Astrocyte (in vitro differentiated cells and primary cell): ENCODE results near the gene RPL3. TPM values are rescaled to one million over a fixed set of nuclear protein-coding genes. Genes with fewer than 3 reads are reported as not detected.

Source experiments
- DNase-seq: peaks from one replicate; pipeline ENCODE4 v3.0.0-alpha.2; 2010; ENCODE audit warnings: low read depth
- FAIRE-seq: peaks from 2 replicates; lab custom pipeline; 2011; peaks lifted over from hg19 to GRCh38; lab: Jason Lieb, UNC
- H2AFZ ChIP-seq: 2 replicates; pipeline ENCODE4 v1.6.0; 2012; ENCODE audit warnings: low read depth, low read length, inconsistent platforms
- H3K27ac ChIP-seq: 2 replicates; pipeline ENCODE4 v1.5.1; 2011; ENCODE audit warnings: low read depth, low read length, inconsistent platforms
- H3K27me3 ChIP-seq: 2 replicates; pipeline ENCODE4 v1.6.0; 2011; ENCODE audit warnings: low read length, inconsistent platforms; ENCODE audit not compliant: insufficient read depth
- H3K36me3 ChIP-seq: 2 replicates; pipeline ENCODE4 v1.5.1; 2011; ENCODE audit warnings: low read length, inconsistent platforms; ENCODE audit not compliant: insufficient read depth
- H3K4me1 ChIP-seq: 2 replicates; pipeline ENCODE4 v1.5.1; 2011; ENCODE audit warnings: low read length, inconsistent platforms; ENCODE audit not compliant: insufficient read depth
- H3K4me2 ChIP-seq: 2 replicates; pipeline ENCODE4 v1.6.0; 2012; ENCODE audit warnings: low read length, inconsistent platforms
- H3K4me3 ChIP-seq: 2 replicates; pipeline ENCODE4 v1.5.1; 2011; ENCODE audit warnings: low read depth, mild to moderate bottlenecking, low read length, inconsistent platforms; ENCODE audit not compliant: insufficient read depth
- H3K79me2 ChIP-seq: 2 replicates; pipeline ENCODE4 v1.6.0; 2012; ENCODE audit warnings: mild to moderate bottlenecking, low read length, inconsistent platforms; ENCODE audit not compliant: insufficient read depth
- H3K9ac ChIP-seq: 2 replicates; pipeline ENCODE4 v1.6.0; 2012; ENCODE audit warnings: mild to moderate bottlenecking, low read length, inconsistent platforms
- H3K9me3 ChIP-seq: 2 replicates; pipeline ENCODE4 v1.5.1; 2012; ENCODE audit warnings: low read depth, mild to moderate bottlenecking, low read length, inconsistent platforms; ENCODE audit not compliant: insufficient read depth
- H4K20me1 ChIP-seq: 2 replicates; pipeline ENCODE4 v1.6.0; 2012; ENCODE audit warnings: low read length, inconsistent platforms; ENCODE audit not compliant: insufficient read depth
- H3K27ac Mint-ChIP-seq: one replicate; pipeline ENCODE4 v1.8.0; 2021; ENCODE audit warnings: mild to moderate bottlenecking, mixed read lengths; ENCODE audit not compliant: unreplicated experiment
- H3K27me3 Mint-ChIP-seq: one replicate; pipeline ENCODE4 v1.8.0; 2021; ENCODE audit warnings: low read depth, mixed read lengths; ENCODE audit not compliant: unreplicated experiment
- H3K36me3 Mint-ChIP-seq: one replicate; pipeline ENCODE4 v1.8.0; 2021; ENCODE audit warnings: low read depth, mixed read lengths; ENCODE audit not compliant: unreplicated experiment
- H3K4me1 Mint-ChIP-seq: one replicate; pipeline ENCODE4 v1.8.0; 2021; ENCODE audit warnings: low read depth, mixed read lengths; ENCODE audit not compliant: unreplicated experiment
- H3K4me3 Mint-ChIP-seq: one replicate; pipeline ENCODE4 v1.8.0; 2021; ENCODE audit warnings: mild to moderate bottlenecking, moderate library complexity, mixed read lengths; ENCODE audit not compliant: unreplicated experiment
- H3K9me3 Mint-ChIP-seq: one replicate; pipeline ENCODE4 v1.8.0; 2021; ENCODE audit warnings: mild to moderate bottlenecking, mixed read lengths; ENCODE audit not compliant: unreplicated experiment
- EZH2 ChIP-seq: IDR thresholded peaks from 2 replicates; pipeline ENCODE4 v1.6.1; 2012; ENCODE audit warnings: mild to moderate bottlenecking, low read length, inconsistent platforms; ENCODE audit not compliant: insufficient read depth
- total RNA-seq: library from RNA; stranded (reverse); gene quantifications from 2 replicates; pipeline ENCODE4 v1.2.1, GENCODE V29; 2021
- TF ChIP-seq, protein P1 (sequence below): IDR thresholded peaks from 2 replicates; pipeline ENCODE4 v1.5.1; 2011; ENCODE audit warnings: low read depth, mild to moderate bottlenecking, inconsistent platforms, low read length, moderate library complexity; ENCODE audit not compliant: insufficient read depth

Gene RPL3
- total RNA-seq, 1 donor from 2014 or later: 1,182 TPM

DNA sequence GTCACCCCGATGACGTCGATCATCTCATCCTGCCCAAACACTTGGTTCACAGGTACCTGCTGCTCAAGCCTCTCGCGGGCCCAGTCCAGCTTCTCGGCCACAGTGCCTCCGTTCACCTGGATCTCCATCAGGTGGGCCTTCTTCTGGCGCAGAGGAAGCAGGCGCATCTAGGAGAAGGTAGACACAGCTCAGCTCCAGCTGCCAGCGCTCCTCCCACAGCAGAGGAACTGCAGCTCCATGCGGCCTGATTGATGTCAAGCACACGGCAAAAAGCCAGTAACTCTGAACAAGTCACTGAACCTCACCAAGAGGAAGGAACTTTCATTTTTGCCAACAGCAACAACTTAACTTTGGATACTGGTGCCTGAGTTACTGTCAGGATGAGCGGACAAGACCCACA lies 4.0 kb downstream of the RPL3 start:
- peak overlapping the region; percentile 6 for H3K27ac ChIP-seq
- H3K9me3 ChIP-seq: no peaks in the 10 kb centered on the region
- peak overlapping the region; percentile 95 for H3K4me3 ChIP-seq
- peak overlapping the region; percentile 97 for H3K9ac ChIP-seq
- peaks cover 48% of the 10 kb centered on the region for H3K4me1 ChIP-seq
- Mint-ChIP-seq H3K27ac (peak overlapping the region; percentile 79), H3K4me3 (peak overlapping the region; percentile 100), H3K9me3 (no peaks in the 10 kb centered on the region), H3K4me1 (peaks cover 38% of the 10 kb centered on the region), H3K27me3 (no peaks in the 10 kb centered on the region), H3K36me3 (peaks cover 47% of the 10 kb centered on the region)
- DNase-seq (no peak), FAIRE-seq (no peak)
- H4K20me1 ChIP-seq: peaks cover 89% of the 10 kb centered on the region
- H2AFZ ChIP-seq: no peak overlapping the region
- peak overlapping the region; percentile 97 for H3K4me2 ChIP-seq
- TF ChIP-seq, protein P1, sequence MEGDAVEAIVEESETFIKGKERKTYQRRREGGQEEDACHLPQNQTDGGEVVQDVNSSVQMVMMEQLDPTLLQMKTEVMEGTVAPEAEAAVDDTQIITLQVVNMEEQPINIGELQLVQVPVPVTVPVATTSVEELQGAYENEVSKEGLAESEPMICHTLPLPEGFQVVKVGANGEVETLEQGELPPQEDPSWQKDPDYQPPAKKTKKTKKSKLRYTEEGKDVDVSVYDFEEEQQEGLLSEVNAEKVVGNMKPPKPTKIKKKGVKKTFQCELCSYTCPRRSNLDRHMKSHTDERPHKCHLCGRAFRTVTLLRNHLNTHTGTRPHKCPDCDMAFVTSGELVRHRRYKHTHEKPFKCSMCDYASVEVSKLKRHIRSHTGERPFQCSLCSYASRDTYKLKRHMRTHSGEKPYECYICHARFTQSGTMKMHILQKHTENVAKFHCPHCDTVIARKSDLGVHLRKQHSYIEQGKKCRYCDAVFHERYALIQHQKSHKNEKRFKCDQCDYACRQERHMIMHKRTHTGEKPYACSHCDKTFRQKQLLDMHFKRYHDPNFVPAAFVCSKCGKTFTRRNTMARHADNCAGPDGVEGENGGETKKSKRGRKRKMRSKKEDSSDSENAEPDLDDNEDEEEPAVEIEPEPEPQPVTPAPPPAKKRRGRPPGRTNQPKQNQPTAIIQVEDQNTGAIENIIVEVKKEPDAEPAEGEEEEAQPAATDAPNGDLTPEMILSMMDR: no peak
- no peak for TF ChIP-seq EZH2
- H3K27me3 ChIP-seq: no peaks in the 10 kb centered on the region
- peaks cover 76% of the 10 kb centered on the region for H3K79me2 ChIP-seq
- peaks cover 62% of the 10 kb centered on the region for H3K36me3 ChIP-seq

DNA sequence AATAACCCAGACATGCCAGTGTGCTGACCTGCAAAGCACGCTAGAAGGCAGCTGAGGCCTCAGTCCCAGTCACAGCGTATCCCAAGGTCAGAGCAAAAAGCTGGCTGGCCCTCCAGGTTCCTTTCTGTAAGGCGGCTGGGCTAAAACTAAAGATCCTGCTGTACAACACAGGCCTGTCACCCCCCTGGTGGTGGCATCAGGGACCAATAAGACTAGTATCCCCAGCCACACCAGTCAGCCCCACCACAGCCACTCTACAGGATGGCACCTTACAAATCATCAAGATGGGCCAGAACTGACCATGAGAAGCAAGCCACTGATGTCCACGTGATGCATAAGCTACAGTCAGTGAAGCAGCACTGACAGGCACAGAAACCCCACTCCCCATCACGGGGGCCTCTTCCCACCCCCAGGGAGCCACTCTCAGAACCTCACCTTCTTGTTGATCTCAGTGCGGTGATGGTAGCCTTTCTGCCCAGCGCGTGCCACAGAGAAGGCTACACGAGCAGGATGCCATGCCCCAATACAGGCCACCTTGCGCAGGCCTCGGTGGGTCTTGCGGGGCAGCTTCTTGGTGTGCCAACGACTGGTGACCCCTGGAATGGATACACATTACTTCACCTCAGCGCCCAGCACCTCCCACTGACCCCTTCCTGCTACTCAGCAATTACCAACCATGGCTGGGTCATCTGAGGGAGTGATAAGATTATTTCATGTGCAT lies 5.0 kb downstream of the RPL3 start:
- Histone ChIP-seq H3K4me1 (peaks cover 58% of the 10 kb centered on the region), H3K79me2 (peaks cover 76% of the 10 kb centered on the region), H4K20me1 (peaks cover 98% of the 10 kb centered on the region)

More for the DNA sequence above, 5.0 kb downstream of the RPL3 start:
- Mint-ChIP-seq H3K36me3 (peaks cover 52% of the 10 kb centered on the region), H3K4me1 (peaks cover 48% of the 10 kb centered on the region), H3K4me3 (peak overlapping the region; percentile 100), H3K27me3 (no peaks in the 10 kb centered on the region), H3K9me3 (no peaks in the 10 kb centered on the region), H3K27ac (peak overlapping the region; percentile 79)
- H3K4me3 ChIP-seq: peak overlapping the region; percentile 95
- H3K9me3 ChIP-seq: no peaks in the 10 kb centered on the region
- no peaks in the 10 kb centered on the region for H3K27me3 ChIP-seq
- TF ChIP-seq, protein P1: peak; percentile 14
- no peak for TF ChIP-seq EZH2
- H3K27ac ChIP-seq: no peak overlapping the region
- no peak overlapping the region for H2AFZ ChIP-seq
- FAIRE-seq (no peak), DNase-seq (no peak)
- peaks cover 62% of the 10 kb centered on the region for H3K36me3 ChIP-seq
- peak overlapping the region; percentile 97 for H3K4me2 ChIP-seq
- peak overlapping the region; percentile 97 for H3K9ac ChIP-seq
